ENCODE measurements around the gene RNF208.

The RNF208 gene

DNA sequence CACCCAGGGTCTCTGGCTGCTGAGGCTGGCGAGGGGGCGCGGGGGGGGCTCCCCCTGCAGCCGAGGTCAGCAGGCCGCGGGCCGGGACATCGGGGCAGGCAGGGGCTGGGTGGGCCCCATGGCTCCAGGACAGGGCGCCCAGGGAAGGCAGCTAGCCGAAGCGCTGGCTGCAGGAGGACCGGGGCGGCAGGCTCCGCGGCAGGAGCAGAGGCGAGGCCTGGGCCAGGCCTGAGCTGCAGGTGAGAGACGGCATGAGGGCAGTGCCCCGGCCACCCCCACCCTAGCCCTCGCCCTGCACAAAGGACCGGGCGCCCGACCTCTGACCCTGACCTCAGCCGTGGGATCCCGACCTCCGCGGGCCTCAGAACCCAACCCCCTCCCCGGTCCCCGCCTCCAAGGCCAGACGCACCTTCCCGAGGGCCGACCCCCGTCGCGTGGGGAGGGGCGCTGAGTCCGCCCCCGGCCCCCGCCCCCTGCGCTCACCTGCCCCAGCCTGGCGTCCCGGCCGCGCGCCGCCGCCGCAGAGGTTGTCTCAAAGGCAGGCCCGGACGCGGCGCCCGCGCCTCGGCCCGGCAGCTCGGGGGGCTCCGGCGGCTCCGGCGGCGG, 431 bp downstream of the RNF208 start:
- TF ChIP-seq POLR2A (IDR thresholded peaks at IDR 0.05; ENCODE audit: low read depth, low read length) (no peak), TAF1 (IDR thresholded peaks at IDR 0.05; ENCODE audit: borderline replicate concordance, low read depth, low read length) (no peak), POLR2AphosphoS5 (IDR thresholded peaks at IDR 0.05; ENCODE audit: low read depth, low read length) (no peak)
- FAIRE-seq: no peak
- no peak for DNase-seq (ENCODE audit: insufficient read length)

DNA sequence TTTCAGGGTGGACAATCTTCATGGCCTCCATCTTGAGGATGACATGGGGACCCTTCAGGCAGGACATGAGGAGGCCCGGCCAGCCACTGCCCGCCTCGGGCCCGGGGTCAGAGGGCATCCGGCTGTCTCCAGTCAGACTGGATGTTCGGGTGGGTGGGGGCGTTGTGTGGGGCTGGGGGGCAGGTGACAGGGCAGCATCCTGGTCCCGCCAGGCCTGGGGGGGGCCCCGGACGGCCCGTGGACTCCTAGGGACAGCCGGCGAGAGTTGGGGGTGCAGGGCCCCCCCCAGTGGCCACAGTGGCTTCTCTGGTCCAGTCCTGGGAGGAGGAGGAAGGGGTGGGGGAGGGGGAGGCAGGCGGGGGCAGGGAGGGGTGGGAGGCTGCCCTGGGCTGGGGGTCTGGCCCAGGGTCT, 940 bp downstream of the RNF208 start:
- TF ChIP-seq POLR2A (IDR thresholded peaks at IDR 0.05; ENCODE audit: low read depth, low read length) (no peak), TAF1 (IDR thresholded peaks at IDR 0.05; ENCODE audit: borderline replicate concordance, low read depth, low read length) (no peak), POLR2AphosphoS5 (IDR thresholded peaks at IDR 0.05; ENCODE audit: low read depth, low read length) (no peak)
- DNase-seq (ENCODE audit: insufficient read length) (no peak), FAIRE-seq (no peak)

DNA sequence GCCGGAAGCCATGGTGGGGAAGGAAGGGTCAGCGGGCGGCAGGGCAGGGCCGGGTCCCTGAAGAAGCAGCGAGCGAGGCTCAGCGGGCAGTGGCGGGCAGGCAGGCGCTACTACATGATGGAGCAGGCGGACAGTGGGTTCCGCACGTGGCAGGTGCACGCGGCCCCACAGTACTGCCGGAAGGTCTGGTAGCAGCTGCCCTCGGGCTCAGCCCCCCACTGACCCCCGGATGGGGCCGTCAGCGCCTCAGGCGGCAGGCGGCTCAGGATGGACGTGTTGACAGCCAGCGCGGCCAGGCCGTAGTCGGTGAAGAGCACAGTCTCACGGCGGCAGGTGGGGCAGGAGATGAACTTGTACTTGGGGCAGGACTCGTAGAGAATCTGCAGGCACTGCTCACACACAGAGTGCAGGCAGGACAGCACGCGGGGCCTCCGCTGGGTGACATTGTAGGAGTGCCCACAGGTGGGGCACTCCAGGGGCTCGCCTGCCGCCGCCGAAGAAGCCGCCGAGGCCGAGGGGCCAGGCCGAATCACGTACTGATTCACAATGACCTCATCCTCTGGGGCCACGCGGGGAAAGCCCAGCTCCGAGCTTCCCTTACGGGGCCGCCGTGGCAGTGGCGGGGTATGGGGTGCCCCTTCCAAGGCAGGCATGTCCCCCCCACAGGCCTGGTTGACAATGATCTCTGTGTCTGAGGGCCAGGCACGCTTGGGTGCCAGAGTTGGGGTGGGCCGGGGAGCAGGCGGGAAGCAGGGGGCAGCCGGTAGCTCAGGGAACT, 1.5 kb downstream of the RNF208 start:
- FAIRE-seq (no peak), DNase-seq (ENCODE audit: insufficient read length) (no peak)
- no peak for TF ChIP-seq TAF1 (IDR thresholded peaks at IDR 0.05; ENCODE audit: borderline replicate concordance, low read depth, low read length)

DNA sequence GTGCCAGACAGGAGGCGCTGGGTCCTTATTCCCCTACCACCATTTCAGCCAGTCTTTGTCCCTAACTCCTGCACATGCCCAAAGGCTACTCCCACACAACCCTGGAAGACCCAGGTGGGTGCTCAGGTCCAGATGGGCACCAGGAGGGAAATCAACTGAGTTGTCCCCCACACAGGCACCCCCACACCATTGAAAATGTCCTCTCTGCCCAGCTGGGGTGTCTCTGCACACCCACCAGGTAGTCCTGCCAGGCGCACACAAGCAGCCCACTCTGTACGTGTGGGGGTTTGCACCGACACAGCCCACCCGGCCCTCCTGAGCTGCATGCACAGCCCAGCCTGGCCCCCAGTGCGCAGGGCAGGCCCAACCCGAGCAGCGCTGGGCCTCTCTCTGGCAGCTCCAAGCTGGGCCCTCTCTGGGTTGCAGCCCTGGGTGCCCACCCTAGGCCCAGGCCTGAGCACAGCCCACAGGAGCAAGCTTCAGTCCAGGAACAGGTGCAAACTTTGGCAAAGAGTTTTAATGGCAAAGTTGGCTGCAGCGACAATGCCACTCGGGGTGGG, 2.2 kb downstream of the RNF208 start:
- no peak for DNase-seq (ENCODE audit: insufficient read length)
- TF ChIP-seq POLR2AphosphoS5 (IDR thresholded peaks at IDR 0.05; ENCODE audit: low read depth, low read length) (no peak), POLR2A (IDR thresholded peaks at IDR 0.05; ENCODE audit: low read depth, low read length) (no peak), TAF1 (IDR thresholded peaks at IDR 0.05; ENCODE audit: borderline replicate concordance, low read depth, low read length) (no peak)
- FAIRE-seq: no peak

DNA sequence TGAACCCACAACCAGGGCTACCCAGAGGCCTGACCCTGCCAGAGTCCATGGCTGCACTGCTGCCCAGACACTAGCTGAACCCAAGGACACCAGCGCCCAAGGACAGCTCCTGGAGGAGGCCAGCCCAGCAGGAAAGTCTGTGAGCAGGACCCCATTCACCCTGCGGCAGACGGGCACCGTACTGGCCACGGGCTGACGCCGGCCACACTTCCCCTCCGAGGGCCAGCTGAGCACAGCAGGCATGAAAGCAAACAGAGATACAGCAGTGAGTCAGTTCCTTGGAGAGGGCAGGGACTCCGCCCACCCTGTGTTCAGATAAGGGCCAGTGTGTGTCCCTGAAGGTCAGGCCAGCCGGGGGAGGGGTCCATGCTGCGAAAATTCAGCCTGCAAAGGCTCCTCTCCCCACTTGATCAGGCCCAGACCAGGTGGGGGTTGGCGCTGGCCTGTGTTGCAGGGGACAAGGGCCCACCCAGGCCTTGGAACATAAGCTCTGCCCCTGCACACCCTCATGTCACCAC, 3.2 kb downstream of the RNF208 start:
- TF ChIP-seq POLR2AphosphoS5 (IDR thresholded peaks at IDR 0.05; ENCODE audit: low read depth, low read length) (no peak), TAF1 (IDR thresholded peaks at IDR 0.05; ENCODE audit: borderline replicate concordance, low read depth, low read length) (no peak), POLR2A (IDR thresholded peaks at IDR 0.05; ENCODE audit: low read depth, low read length) (no peak)
- no peak for DNase-seq (ENCODE audit: insufficient read length)
- no peak for FAIRE-seq

DNA sequence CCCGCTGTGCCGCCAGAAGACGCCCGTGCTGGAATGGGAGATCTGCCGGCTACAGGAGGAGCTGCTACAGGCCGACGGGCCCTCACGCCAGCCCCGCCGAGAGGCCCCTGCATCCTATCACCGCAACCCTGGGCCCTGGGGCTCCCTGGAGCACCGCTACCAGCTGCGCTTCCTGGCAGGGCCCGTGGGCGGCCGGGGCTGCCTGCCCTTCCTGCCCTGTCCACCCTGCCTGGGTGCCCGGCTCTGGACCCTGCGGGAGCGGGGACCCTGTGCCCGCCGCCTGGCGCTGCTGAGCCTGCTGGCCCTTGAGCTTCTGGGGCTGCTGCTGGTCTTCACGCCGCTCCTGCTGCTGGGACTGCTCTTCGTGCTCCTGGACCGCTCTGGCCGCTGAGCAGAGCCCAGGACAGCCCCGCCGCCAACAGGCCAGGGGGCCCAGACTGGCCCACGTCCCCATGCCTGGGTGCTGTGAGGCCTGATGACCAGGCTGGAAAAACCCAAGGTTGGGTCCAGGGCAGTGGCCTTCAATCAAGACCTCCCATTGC, 3.8 kb downstream of the RNF208 start:
- DNase-seq (ENCODE audit: insufficient read length) (no peak), FAIRE-seq (no peak)
- TF ChIP-seq TAF1 (IDR thresholded peaks at IDR 0.05; ENCODE audit: borderline replicate concordance, low read depth, low read length) (no peak), POLR2A (IDR thresholded peaks at IDR 0.05; ENCODE audit: low read depth, low read length) (no peak), POLR2AphosphoS5 (IDR thresholded peaks at IDR 0.05; ENCODE audit: low read depth, low read length) (no peak)

DNA sequence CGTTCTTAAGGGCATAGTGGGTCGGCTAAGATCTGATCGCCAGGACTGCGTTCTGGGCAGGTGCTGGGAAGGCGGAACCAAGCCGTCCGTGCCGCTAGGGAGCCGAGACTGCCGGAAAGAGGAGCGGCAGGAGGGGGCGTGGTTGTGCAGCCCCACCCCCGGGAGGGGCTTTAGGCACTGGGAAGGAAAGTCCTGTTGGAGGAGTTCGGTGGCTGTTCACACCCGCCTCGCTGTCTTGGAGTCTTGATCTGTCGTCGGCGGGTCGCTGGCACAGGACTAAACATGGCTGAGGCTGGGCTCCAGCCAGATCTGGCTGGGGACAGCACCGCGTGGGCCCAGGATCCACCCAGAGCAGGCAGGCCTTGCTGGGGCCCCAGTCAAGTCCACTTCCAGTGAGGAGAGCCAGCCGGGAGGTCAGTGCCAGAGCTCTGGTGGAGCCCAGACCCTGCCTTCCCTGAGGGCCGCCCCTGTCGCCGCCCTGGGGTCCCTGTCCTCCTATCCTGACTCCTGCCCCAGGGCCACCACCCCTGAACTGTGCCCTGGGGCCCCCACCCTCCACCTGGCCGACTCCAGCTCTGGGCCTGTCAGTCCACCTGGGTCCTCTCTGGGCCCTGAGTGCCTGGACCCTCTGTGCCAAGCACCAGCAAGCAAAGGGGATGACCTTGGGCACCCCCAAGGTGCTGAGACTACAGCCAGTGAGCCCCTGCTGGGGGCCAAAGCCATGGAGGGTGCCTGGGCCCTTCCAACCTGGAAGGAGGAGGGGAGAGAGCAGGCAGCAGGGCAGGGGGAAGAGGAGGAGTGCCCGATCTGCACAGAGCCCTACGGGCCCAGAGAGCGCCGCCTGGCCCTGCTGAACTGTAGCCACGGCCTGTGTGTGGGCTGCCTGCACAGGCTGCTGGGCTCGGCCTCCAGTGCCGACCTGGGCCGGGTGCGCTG, 4.5 kb downstream of the RNF208 start:
- DNase-seq (ENCODE audit: insufficient read length) (no peak), FAIRE-seq (no peak)
- no peak for TF ChIP-seq TAF1 (IDR thresholded peaks at IDR 0.05; ENCODE audit: borderline replicate concordance, low read depth, low read length)
- TF ChIP-seq POLR2A (IDR thresholded peaks at IDR 0.05; ENCODE audit: low read depth, low read length): no peak
- no peak for TF ChIP-seq POLR2AphosphoS5 (IDR thresholded peaks at IDR 0.05; ENCODE audit: low read depth, low read length)

DNA sequence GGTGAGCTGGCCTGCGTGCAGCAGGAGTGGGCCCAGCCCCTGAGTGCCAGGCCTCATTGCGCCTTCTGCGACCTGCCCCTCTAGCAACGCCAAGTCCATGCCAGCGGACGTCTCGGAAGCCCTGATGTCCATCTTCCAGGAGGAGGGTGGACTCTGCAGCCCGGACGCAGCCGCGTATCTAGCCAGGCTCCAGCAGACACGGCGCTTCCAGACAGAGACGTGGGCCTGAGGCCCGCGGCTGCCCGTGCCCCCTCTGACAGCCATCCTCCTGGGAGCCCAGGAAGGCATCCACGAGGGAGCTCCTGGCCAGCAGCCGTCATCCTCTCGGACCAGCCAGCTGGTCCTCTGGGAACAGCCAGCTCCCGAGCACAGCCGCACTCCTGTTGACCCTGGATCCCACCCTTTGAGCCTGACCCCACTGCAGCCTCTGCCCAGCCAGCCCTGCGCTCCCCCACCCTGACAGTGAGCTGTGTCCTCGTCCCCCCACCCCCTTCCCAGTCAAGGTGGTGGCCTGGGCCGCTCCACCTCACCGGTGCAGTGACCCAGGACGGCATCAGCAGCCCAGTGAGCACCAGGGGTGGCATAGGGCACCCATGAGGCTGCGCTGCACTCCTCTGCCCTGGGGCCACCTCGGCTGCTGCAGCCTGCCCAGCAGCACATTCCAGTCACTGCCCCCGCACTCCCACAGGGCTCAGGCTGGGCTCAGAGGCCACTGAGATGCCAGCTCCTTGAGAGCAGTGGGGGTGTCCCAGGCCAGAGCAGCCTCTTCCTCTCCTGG, 5.7 kb downstream of the RNF208 start:
- no peak for TF ChIP-seq TAF1 (IDR thresholded peaks at IDR 0.05; ENCODE audit: borderline replicate concordance, low read depth, low read length)
- TF ChIP-seq POLR2AphosphoS5 (IDR thresholded peaks at IDR 0.05; ENCODE audit: low read depth, low read length): no peak
- no peak for TF ChIP-seq POLR2A (IDR thresholded peaks at IDR 0.05; ENCODE audit: low read depth, low read length)
- FAIRE-seq (no peak), DNase-seq (ENCODE audit: insufficient read length) (no peak)

DNA sequence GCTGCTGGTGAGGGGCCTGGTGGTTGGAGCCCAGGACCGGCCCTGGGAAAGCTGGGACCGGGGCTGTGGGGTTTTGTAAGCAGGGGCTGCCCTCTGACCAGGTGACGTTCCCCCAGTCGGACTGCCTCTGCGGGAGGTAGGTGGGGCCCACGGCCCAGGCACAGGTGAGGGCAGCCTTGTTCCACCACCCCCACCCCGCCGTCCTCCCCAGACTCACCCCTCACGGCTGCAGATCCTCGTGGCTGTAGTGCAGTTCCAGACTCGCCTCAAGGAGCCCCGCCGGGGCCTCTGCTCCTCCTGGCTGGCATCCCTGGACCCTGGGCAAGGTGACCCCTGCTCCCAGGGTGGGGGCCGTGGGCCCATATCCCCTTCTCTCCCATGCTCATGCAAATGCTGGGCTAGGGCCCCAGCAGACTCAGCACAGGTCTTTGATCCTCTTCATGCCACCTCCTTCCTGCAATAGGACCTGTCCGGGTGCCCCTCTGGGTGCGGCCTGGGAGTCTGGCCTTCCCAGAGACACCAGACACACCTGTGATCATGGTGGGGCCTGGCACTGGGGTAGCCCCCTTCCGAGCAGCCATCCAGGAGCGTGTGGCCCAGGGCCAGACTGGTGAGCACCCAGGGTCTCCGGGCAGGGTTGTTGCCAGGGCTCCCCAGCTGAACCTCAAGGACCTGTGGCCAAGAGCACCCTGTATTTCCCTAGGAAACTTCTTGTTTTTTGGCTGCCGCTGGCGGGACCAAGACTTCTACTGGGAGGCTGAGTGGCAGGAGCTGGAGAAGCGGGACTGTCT, 6.6 kb downstream of the RNF208 start:
- FAIRE-seq: no peak
- no peak for TF ChIP-seq POLR2A (IDR thresholded peaks at IDR 0.05; ENCODE audit: low read depth, low read length)

DNA sequence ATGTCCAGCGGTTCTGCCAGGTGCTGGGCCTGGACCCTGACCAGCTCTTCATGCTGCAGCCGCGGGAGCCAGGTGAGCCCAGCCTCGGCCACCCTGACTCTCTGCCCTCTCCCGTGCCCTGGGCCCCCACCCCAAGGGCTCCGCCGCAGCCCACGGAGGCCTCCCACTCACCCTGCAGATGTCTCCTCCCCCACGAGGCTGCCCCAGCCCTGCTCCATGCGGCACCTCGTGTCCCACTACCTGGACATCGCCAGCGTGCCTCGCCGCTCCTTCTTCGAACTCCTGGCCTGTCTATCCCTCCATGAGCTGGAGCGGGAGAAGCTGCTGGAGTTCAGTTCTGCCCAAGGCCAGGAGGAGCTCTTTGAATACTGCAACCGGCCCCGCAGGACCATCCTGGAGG, 7.4 kb downstream of the RNF208 start:
- DNase-seq (ENCODE audit: insufficient read length) (no peak), FAIRE-seq (no peak)
- TF ChIP-seq TAF1 (IDR thresholded peaks at IDR 0.05; ENCODE audit: borderline replicate concordance, low read depth, low read length): no peak
- TF ChIP-seq POLR2AphosphoS5 (IDR thresholded peaks at IDR 0.05; ENCODE audit: low read depth, low read length): no peak
- TF ChIP-seq POLR2A (IDR thresholded peaks at IDR 0.05; ENCODE audit: low read depth, low read length): no peak

More for the DNA sequence above, 6.6 kb downstream of the RNF208 start:
- no peak for DNase-seq (ENCODE audit: insufficient read length)
